HL-60 (cell line): ENCODE measurements around the gene ITPR3.

Experiments used
- DNase-seq, 2 experiments: peaks; one replicate each; pipeline ENCODE4 v3.0.0-alpha.2; 2010 to 2020; ENCODE audit warnings: low read depth in 1 of 2, low spot score in 1 of 2
- H3K27ac ChIP-seq: fragments of 250-450 bp; sonication (Bioruptor Pico); replicated peaks from 2 replicates; pipeline ENCODE4 v1.5.1; 2020; ENCODE audit warnings: mild to moderate bottlenecking, moderate library complexity
- H3K27me3 ChIP-seq: fragments of 250-450 bp; sonication (Bioruptor Pico); 2 replicates; pipeline ENCODE4 v1.5.1; 2021; ENCODE audit warnings: mild to moderate bottlenecking, moderate library complexity; ENCODE audit not compliant: insufficient read depth, poor library complexity, severe bottlenecking
- H3K4me3 ChIP-seq: replicated peaks from 2 replicates; pipeline ENCODE4 v1.5.1; 2011; ENCODE audit warnings: mild to moderate bottlenecking, control low read depth, low read length; ENCODE audit not compliant: insufficient read depth
- CTCF ChIP-seq: IDR thresholded peaks from one replicate; pipeline ENCODE4 v1.5.1; 2011; ENCODE audit warnings: low read length, control low read depth, inconsistent platforms; ENCODE audit not compliant: insufficient read depth
- GABPA ChIP-seq: IDR thresholded peaks from 2 replicates; pipeline ENCODE4 v1.6.1; 2012; ENCODE audit warnings: low read depth
- POLR2AphosphoS5 ChIP-seq: IDR thresholded peaks from 2 replicates; pipeline ENCODE4 v1.6.1; 2012; ENCODE audit warnings: low read depth
- REST ChIP-seq: IDR thresholded peaks from 2 replicates; pipeline ENCODE4 v1.6.1; 2012; ENCODE audit warnings: low read depth; ENCODE audit not compliant: insufficient replicate concordance
- SPI1 ChIP-seq: IDR thresholded peaks from 2 replicates; pipeline ENCODE4 v1.6.1; 2012; ENCODE audit warnings: low read depth, mild to moderate bottlenecking, borderline replicate concordance

ITPR3 gene

GRCh38 chr6:33665957-33666356, 44.8 kb downstream of the ITPR3 start:
- Histone ChIP-seq H3K4me3 (no peak overlapping the region), H3K27me3 (no peaks in the 10 kb centered on the region), H3K27ac (no peak overlapping the region)
- DNase-seq, result no peak
- no peak for TF ChIP-seq SPI1
- no peak for TF ChIP-seq POLR2AphosphoS5
- TF ChIP-seq GABPA, result no peak
- no peak for TF ChIP-seq REST
- TF ChIP-seq CTCF, result no peak

- TF ChIP-seq POLR2AphosphoS5, result no peak
- TF ChIP-seq SPI1, result no peak
- no peak for TF ChIP-seq GABPA
- no peak for TF ChIP-seq REST
- TF ChIP-seq CTCF, result no peak
- no peaks in the 10 kb centered on the region for H3K27me3 ChIP-seq
- no peak for DNase-seq
- no peak overlapping the region for H3K27ac ChIP-seq
- H3K4me3 ChIP-seq, result no peak overlapping the region
Observed at GRCh38 chr6:33667072-33667471, 46.0 kb downstream of the ITPR3 start.

- Histone ChIP-seq H3K27me3 (no peaks in the 10 kb centered on the region), H3K27ac (no peak overlapping the region), H3K4me3 (no peak overlapping the region)
- DNase-seq, result no peak
- no peak for TF ChIP-seq CTCF
- no peak for TF ChIP-seq POLR2AphosphoS5
- TF ChIP-seq REST, result no peak
- TF ChIP-seq GABPA, result no peak
- no peak for TF ChIP-seq SPI1
Observed at GRCh38 chr6:33667776-33668175, 46.7 kb downstream of the ITPR3 start.
